Hematopoietic multipotent progenitor cell treated with erythropoietin and hydrocortisone succinate and interleukin-3 and kit ligand, for 6 days (in vitro differentiated cells): ENCODE data around the gene AACS.
"Not testable (repeated sequence)": the region's sequence is repeated elsewhere in the genome, so short reads cannot be mapped to it uniquely, and the experiment has no call there.

ENCODE experiments used
- DNase-seq: peaks from one replicate; pipeline ENCODE4 v3.0.0-alpha.2; 2015

AACS gene

GRCh38 chr12:125065021-125065918 is at the start of gene AACS:
Gene AACS, plus strand, starts transcription at chr12:125065435. Its CDS starts 150 bp downstream, at chr12:125065585.
- DNase-seq = peak; percentile 86

- no peak for DNase-seq
Observed at GRCh38 chr12:125015680-125016310, 49.4 kb upstream of the AACS start.

GRCh38 chr12:125017801-125018200 is 47.4 kb upstream of the AACS start:
- DNase-seq = no peak

GRCh38 chr12:125018356-125018755 is 46.9 kb upstream of the AACS start:
- no peak for DNase-seq

GRCh38 chr12:125021096-125021495 is 44.1 kb upstream of the AACS start:
- DNase-seq = no peak

GRCh38 chr12:125021771-125022170 is 43.5 kb upstream of the AACS start:
- no peak for DNase-seq

GRCh38 chr12:125023065-125023464 is 42.2 kb upstream of the AACS start:
- DNase-seq = no peak

- no peak for DNase-seq
Observed at GRCh38 chr12:125024949-125025563, 40.2 kb upstream of the AACS start.

GRCh38 chr12:125025606-125026235 is 39.5 kb upstream of the AACS start:
- DNase-seq = no peak

GRCh38 chr12:125028106-125028505 is 37.1 kb upstream of the AACS start:
- no peak for DNase-seq

GRCh38 chr12:125029761-125030358 is 35.4 kb upstream of the AACS start:
- DNase-seq = no peak

- DNase-seq = not testable (repeated sequence)
Observed at GRCh38 chr12:125031471-125031870, 33.8 kb upstream of the AACS start.

- DNase-seq = no peak
Observed at GRCh38 chr12:125032466-125033152, 32.6 kb upstream of the AACS start.

GRCh38 chr12:125033288-125033687 is 31.9 kb upstream of the AACS start:
- no peak for DNase-seq

- DNase-seq = no peak
Observed at GRCh38 chr12:125038976-125039625, 26.1 kb upstream of the AACS start.

- no peak for DNase-seq
Observed at GRCh38 chr12:125049093-125049458, 16.2 kb upstream of the AACS start.

- DNase-seq = peak; percentile 18
Observed at GRCh38 chr12:125050446-125050845, 14.8 kb upstream of the AACS start.

- no peak for DNase-seq
Observed at GRCh38 chr12:125050868-125051267, 14.4 kb upstream of the AACS start.

GRCh38 chr12:125053821-125054220 is 11.4 kb upstream of the AACS start:
- no peak for DNase-seq

- no peak for DNase-seq
Observed at GRCh38 chr12:125055591-125055990, 9.6 kb upstream of the AACS start.

GRCh38 chr12:125056306-125056705 is 8.9 kb upstream of the AACS start:
- DNase-seq = no peak

- no peak for DNase-seq
Observed at GRCh38 chr12:125057708-125058107, 7.5 kb upstream of the AACS start.
